Measurements from ENCODE around the gene GPRC5A. TPM values are rescaled to one million over a fixed set of nuclear protein-coding genes. Genes with fewer than 3 reads are reported as not detected.
"Not testable (repeated sequence)": the region's sequence is repeated elsewhere in the genome, so short reads cannot be mapped to it uniquely, and the experiment has no call there.

Gene GPRC5A
- total and polyA plus RNA-seq, 2 of the 8 experiments (the other 6 are each of a cell fraction or from before 2014, with no cell fraction given): 1.0 to 1.4 TPM

GRCh38 chr12:12846780-12847179 lies 44.6 kb upstream of the GPRC5A start:
- not testable (repeated sequence) for H3K79me1 ChIP-seq (ENCODE audit: low read depth, low read length); H2BK5ac ChIP-seq (ENCODE audit: low read depth, low read length); H4K5ac ChIP-seq (ENCODE audit: insufficient read length, low read depth, low read length); H3K27ac ChIP-seq (ENCODE audit: low read depth, low read length); H2BK20ac ChIP-seq (ENCODE audit: low read length); FAIRE-seq; H4K91ac ChIP-seq (replicated peaks; ENCODE audit: insufficient read length, low read length); H2AFZ ChIP-seq (ENCODE audit: low read length); H3K27me3 ChIP-seq (replicated peaks in 1 of 4; ENCODE audit: control insufficient read depth in 3 of 4, extremely low read depth in 1 of 4, insufficient read depth in 3 of 4, low read length in 3 of 4); H3K4me1 ChIP-seq (replicated peaks in 1 of 4; ENCODE audit: control insufficient read depth in 3 of 4, insufficient read depth in 4 of 4, low read length in 3 of 4); H2BK15ac ChIP-seq (ENCODE audit: low read length); H3K36me3 ChIP-seq (ENCODE audit: control insufficient read depth in 2 of 4, insufficient read depth in 4 of 4, low read length in 3 of 4); H2BK120ac ChIP-seq (replicated peaks; ENCODE audit: low read depth, low read length); H3K14ac ChIP-seq (ENCODE audit: insufficient read length); H3K4ac ChIP-seq (replicated peaks; ENCODE audit: insufficient read length, low read depth, low read length); H3K56ac ChIP-seq (replicated peaks; ENCODE audit: insufficient read length, low read depth, low read length); H3K79me2 ChIP-seq (ENCODE audit: control insufficient read depth in 1 of 2, insufficient read depth in 2 of 2, low read length in 2 of 2); DNase-seq (ENCODE audit: low read depth in 1 of 2, low spot score in 2 of 2); H3K9me3 ChIP-seq (ENCODE audit: insufficient read depth in 2 of 2, low read depth in 1 of 2, low read length in 1 of 2); H3K23ac ChIP-seq (ENCODE audit: insufficient read length); H3K4me2 ChIP-seq (ENCODE audit: insufficient read depth in 1 of 2, low read depth in 2 of 2, low read length in 2 of 2); H3K9ac ChIP-seq (replicated peaks in 1 of 4; ENCODE audit: extremely low read depth in 1 of 4, low read depth in 3 of 4, low read length in 3 of 4); H4K20me1 ChIP-seq (replicated peaks in 1 of 2; ENCODE audit: control insufficient read depth in 1 of 2, insufficient read depth in 2 of 2, low read length in 2 of 2); H3K23me2 ChIP-seq (ENCODE audit: low read depth, low read length); H3K4me3 ChIP-seq (ENCODE audit: extremely low read depth in 1 of 4, insufficient read depth in 2 of 4, low read depth in 3 of 4, low read length in 4 of 4); H2BK12ac ChIP-seq (ENCODE audit: low read depth, low read length); H2AK5ac ChIP-seq (ENCODE audit: low read depth, low read length); H3K18ac ChIP-seq (ENCODE audit: extremely low read depth, low read length); H4K8ac ChIP-seq (ENCODE audit: extremely low read depth, insufficient read depth, low read length)
- ChIA-PET POLR2A (ENCODE audit: partially characterized antibody) (interaction anchor here (0.9 kb wide), 1 partner anchor 14 kb away, joined by 3 read pairs; no protein-coding TSS in a partner anchor), CTCF (ENCODE audit: partially characterized antibody) (interaction anchor here (1.0 to 1.6 kb wide), 3 partner anchors 9 to 129 kb away, joined by 3 to 7 read pairs (median 3); no protein-coding TSS in a partner anchor)
- 97% methylated on average over 3 of the region's 3 CpGs; no CpG with 5 or more reads in 1 of the 2 experiments for WGBS, 2 experiments (ENCODE audit: extremely low coverage in 1 of 2, insufficient coverage in 1 of 2, insufficient read length in 1 of 2, insufficient replicate concordance in 2 of 2, low coverage in 1 of 2, low lambda C conversion rate in 2 of 2, missing lambda C conversion rate in 1 of 2)
